ENCODE measurements around the gene GDI1. TPM values are rescaled to one million over a fixed set of nuclear protein-coding genes. Genes with fewer than 3 reads are reported as not detected.
"Not testable (repeated sequence)": the region's sequence is repeated elsewhere in the genome, so short reads cannot be mapped to it uniquely, and the experiment has no call there.

Gene GDI1
- total RNA-seq, 1 donor from 2014 or later, result 113 TPM

- peak overlapping the region; percentile 96 for H3K4me3 ChIP-seq (ENCODE audit: low read depth, low read length)
- DNase-seq (ENCODE audit: low read depth), result no peak
- peak; percentile 77 for TF ChIP-seq CTCF (IDR thresholded peaks at IDR 0.05; ENCODE audit: insufficient read depth, low read length, poor library complexity, severe bottlenecking)
- no peaks in the 10 kb centered on the region for H3K27me3 ChIP-seq (ENCODE audit: control insufficient read depth, insufficient read depth, low read length)
- H3K36me3 ChIP-seq (ENCODE audit: control insufficient read depth, insufficient read depth, low read length), result peaks cover 2% of the 10 kb centered on the region
Observed at GRCh38 chrX:154398668-154399526, 38.1 kb upstream of the GDI1 start.

GRCh38 chrX:154399527-154400368 is 37.2 kb upstream of the GDI1 start:
- peaks cover 2% of the 10 kb centered on the region for H3K36me3 ChIP-seq (ENCODE audit: control insufficient read depth, insufficient read depth, low read length)
- DNase-seq (ENCODE audit: low read depth), result no peak
- H3K4me3 ChIP-seq (ENCODE audit: low read depth, low read length), result peak overlapping the region; percentile 96
- TF ChIP-seq CTCF (IDR thresholded peaks at IDR 0.05; ENCODE audit: insufficient read depth, low read length, poor library complexity, severe bottlenecking), result no peak
- H3K27me3 ChIP-seq (ENCODE audit: control insufficient read depth, insufficient read depth, low read length), result no peaks in the 10 kb centered on the region

- H3K4me3 ChIP-seq (ENCODE audit: low read depth, low read length); DNase-seq (ENCODE audit: low read depth); H3K27me3 ChIP-seq (ENCODE audit: control insufficient read depth, insufficient read depth, low read length); H3K36me3 ChIP-seq (ENCODE audit: control insufficient read depth, insufficient read depth, low read length): not testable (repeated sequence)
Observed at GRCh38 chrX:154400369-154400817, 36.6 kb upstream of the GDI1 start.

- DNase-seq (ENCODE audit: low read depth), result no peak
- Histone ChIP-seq H3K4me3 (ENCODE audit: low read depth, low read length) (no peak overlapping the region), H3K36me3 (ENCODE audit: control insufficient read depth, insufficient read depth, low read length) (peaks cover 2% of the 10 kb centered on the region), H3K27me3 (ENCODE audit: control insufficient read depth, insufficient read depth, low read length) (no peaks in the 10 kb centered on the region)
- TF ChIP-seq CTCF (IDR thresholded peaks at IDR 0.05; ENCODE audit: insufficient read depth, low read length, poor library complexity, severe bottlenecking), result no peak
Observed at GRCh38 chrX:154401045-154401799, 35.7 kb upstream of the GDI1 start.

GRCh38 chrX:154401918-154402621 is 34.9 kb upstream of the GDI1 start:
- TF ChIP-seq CTCF (IDR thresholded peaks at IDR 0.05; ENCODE audit: insufficient read depth, low read length, poor library complexity, severe bottlenecking), result no peak
- Histone ChIP-seq H3K36me3 (ENCODE audit: control insufficient read depth, insufficient read depth, low read length) (peaks cover 2% of the 10 kb centered on the region), H3K27me3 (ENCODE audit: control insufficient read depth, insufficient read depth, low read length) (no peaks in the 10 kb centered on the region), H3K4me3 (ENCODE audit: low read depth, low read length) (no peak overlapping the region)
- DNase-seq (ENCODE audit: low read depth), result no peak
